ENCODE data around the gene ARPC5L. TPM values are rescaled to one million over a fixed set of nuclear protein-coding genes. Genes with fewer than 3 reads are reported as not detected.

ARPC5L gene
- total and polyA plus RNA-seq, 9 of the 15 experiments (the other 6 are each of a cell fraction or from before 2014, with no cell fraction given), result 25.4 to 113 (median 63.8) TPM

DNA sequence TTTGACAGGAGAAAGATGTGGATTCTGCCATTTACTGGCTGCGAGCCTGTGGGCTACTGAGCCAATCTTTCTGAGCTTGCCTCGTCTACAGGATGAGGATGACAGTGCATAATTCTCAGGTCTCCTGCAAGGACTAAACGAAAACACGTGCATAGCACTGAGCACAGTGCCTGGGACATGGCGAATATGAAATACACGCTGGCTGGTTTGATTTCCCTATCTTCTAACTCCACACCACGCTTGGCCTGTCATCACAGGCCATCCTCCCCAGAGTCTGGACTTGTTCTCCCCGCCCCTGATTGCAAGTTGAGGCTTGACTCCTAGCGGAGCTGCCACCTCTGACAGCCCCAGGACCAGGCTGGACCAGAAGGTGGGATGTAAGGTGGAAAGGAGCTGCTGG is 37.9 kb downstream of the ARPC5L start (continued):
- no peak for TF ChIP-seq RREB1 (CRISPR knock-in tag; IDR thresholded peaks at IDR 0.05)
- TF ChIP-seq LEF1 (IDR thresholded peaks at IDR 0.05), result 0 out of 2 replicates have a peak, but pooled peaks have one; percentile 49
- TF ChIP-seq TAL1 (IDR thresholded peaks at IDR 0.05), result peak; percentile 76
- TF ChIP-seq RCOR1 (IDR thresholded peaks at IDR 0.05; ENCODE audit: borderline replicate concordance in 1 of 2, low read depth in 2 of 2, low read length in 2 of 2), result peak in 1 of 2 experiments; percentile 64; a peak in 2 of 4 replicates
- no peak for TF ChIP-seq ESRRA (IDR thresholded peaks at IDR 0.05; ENCODE audit: borderline replicate concordance, low read depth)
- TF ChIP-seq SREBF1 (IDR thresholded peaks at IDR 0.05; ENCODE audit: borderline replicate concordance, low read depth, low read length), result no peak
- peak; percentile 93 for TF ChIP-seq L3MBTL2 (IDR thresholded peaks at IDR 0.05)
- peak; percentile 67 for TF ChIP-seq ZFX (CRISPR knock-in tag; IDR thresholded peaks at IDR 0.05)
- no peak for TF ChIP-seq GTF2A2 (tag; IDR thresholded peaks at IDR 0.05)
- TF ChIP-seq NFE2L1 (tag; IDR thresholded peaks at IDR 0.05; ENCODE audit: borderline replicate concordance, low read depth), result peak; percentile 93
- TF ChIP-seq HDAC2 (IDR thresholded peaks at IDR 0.05), result peak; percentile 68; the same call in 1 of the 2 replicates
- TF ChIP-seq STAG1 (CRISPR knock-in tag; IDR thresholded peaks at IDR 0.05; ENCODE audit: borderline replicate concordance), result no peak
- no peak for TF ChIP-seq SUPT5H (IDR thresholded peaks at IDR 0.05)
- TF ChIP-seq DPF2 (IDR thresholded peaks at IDR 0.05), result peak; percentile 63; the same call in 1 of the 2 replicates
- TF ChIP-seq CREB5 (CRISPR knock-in tag; IDR thresholded peaks at IDR 0.05), result no peak
- TF ChIP-seq NR3C1 (CRISPR knock-in tag; IDR thresholded peaks at IDR 0.05), result no peak
- no peak for TF ChIP-seq RNF2 (IDR thresholded peaks at IDR 0.05)
- TF ChIP-seq CBX1 (IDR thresholded peaks at IDR 0.05; ENCODE audit: low read depth), result no peak
- TF ChIP-seq, protein P1, sequence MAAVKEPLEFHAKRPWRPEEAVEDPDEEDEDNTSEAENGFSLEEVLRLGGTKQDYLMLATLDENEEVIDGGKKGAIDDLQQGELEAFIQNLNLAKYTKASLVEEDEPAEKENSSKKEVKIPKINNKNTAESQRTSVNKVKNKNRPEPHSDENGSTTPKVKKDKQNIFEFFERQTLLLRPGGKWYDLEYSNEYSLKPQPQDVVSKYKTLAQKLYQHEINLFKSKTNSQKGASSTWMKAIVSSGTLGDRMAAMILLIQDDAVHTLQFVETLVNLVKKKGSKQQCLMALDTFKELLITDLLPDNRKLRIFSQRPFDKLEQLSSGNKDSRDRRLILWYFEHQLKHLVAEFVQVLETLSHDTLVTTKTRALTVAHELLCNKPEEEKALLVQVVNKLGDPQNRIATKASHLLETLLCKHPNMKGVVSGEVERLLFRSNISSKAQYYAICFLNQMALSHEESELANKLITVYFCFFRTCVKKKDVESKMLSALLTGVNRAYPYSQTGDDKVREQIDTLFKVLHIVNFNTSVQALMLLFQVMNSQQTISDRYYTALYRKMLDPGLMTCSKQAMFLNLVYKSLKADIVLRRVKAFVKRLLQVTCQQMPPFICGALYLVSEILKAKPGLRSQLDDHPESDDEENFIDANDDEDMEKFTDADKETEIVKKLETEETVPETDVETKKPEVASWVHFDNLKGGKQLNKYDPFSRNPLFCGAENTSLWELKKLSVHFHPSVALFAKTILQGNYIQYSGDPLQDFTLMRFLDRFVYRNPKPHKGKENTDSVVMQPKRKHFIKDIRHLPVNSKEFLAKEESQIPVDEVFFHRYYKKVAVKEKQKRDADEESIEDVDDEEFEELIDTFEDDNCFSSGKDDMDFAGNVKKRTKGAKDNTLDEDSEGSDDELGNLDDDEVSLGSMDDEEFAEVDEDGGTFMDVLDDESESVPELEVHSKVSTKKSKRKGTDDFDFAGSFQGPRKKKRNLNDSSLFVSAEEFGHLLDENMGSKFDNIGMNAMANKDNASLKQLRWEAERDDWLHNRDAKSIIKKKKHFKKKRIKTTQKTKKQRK (IDR thresholded peaks at IDR 0.05; ENCODE audit: borderline replicate concordance, low read depth, low read length), result no peak
- no peak for TF ChIP-seq POU5F1 (IDR thresholded peaks at IDR 0.05; ENCODE audit: borderline replicate concordance, low read depth, low read length, partially characterized antibody)
- TF ChIP-seq BMI1 (IDR thresholded peaks at IDR 0.05; ENCODE audit: low read length), result no peak
